Myocyte (in vitro differentiated cells): ENCODE measurements around the gene TNRC6A. TPM values are rescaled to one million over a fixed set of nuclear protein-coding genes. Genes with fewer than 3 reads are reported as not detected.
A peak's percentile ranks its signal among the peaks of the same experiment; 100 is the strongest.
"Not testable (repeated sequence)": the region's sequence is repeated elsewhere in the genome, so short reads cannot be mapped to it uniquely, and the experiment has no call there.

Source experiments
- DNase-seq: peaks from one replicate; pipeline ENCODE4 v3.0.0-alpha.2; 2012; ENCODE audit warnings: low read depth
- total RNA-seq: library from RNA; depleted of rRNA; stranded (reverse); fragments of >200 nt; gene quantifications from 2 replicates; pipeline ENCODE4 v1.2.3, GENCODE V29; 2014

Gene TNRC6A
- total RNA-seq, 1 donor from 2014 or later, result 15.0 TPM

- no peak for DNase-seq
Measured at GRCh38 chr16:24723663-24724062, 5.8 kb upstream of the TNRC6A start.

- DNase-seq, result no peak
Measured at GRCh38 chr16:24728011-24728410, 1.4 kb upstream of the TNRC6A start.

DNA sequence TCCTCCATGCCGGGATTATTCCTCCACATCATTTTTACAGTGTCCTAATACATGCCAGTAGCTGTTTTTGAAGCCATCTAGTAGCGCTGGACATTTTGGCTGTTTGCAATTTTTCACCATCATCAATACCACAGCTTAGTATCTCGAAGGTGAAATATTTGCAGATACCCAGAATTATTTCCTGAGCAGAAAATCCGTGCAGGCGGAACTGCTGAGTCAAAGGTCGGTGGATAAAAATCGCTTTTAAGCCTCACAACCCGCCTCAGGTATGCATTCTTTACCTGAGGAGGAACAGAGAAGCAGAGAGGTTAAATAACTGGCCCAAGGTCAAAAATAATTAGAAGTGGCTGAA, 584 bp upstream of the TNRC6A start:
- DNase-seq, result no peak

DNA sequence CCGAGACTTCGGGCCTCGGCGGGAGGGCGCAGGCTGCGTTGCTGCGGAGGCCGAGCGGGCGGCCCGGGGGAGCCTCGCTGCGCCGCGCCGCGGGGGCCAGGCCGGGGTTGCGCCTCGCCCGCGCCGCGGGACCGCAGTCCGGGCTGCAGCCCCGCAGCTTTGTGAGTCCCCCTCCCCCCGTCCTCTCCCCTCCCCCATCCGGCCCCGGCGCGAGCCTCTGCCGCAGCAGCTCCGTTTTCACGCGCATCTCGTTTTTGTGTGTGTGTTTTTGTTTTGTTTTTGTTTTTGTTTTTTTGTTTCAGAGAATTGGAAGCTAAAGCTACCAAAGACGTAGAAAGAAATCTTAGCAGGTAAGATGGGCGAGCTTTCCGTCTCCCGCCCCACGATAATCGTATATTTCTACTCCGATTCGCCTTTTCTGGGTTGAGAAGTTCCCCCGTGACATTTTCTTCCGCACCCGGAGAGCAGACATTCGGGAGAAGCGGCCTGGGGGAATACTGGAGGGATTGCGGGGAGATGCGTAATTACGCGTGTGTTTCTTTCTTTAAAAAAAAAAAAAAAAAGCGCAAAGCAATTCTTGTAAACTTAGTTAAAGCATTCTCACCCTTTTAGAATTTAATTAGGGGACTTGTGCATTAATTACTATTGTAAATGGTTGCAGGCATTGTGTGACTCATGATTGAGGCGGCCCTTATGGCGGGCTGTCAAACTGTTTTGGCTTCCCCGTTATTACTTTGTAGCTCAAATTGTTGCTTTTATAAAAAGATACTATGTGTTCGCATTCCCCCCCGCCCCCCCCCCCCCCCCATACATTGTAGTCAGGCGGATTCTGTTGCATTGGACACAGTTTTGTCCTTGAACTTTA, 732 bp downstream of the TNRC6A start:
- DNase-seq, result peak; percentile 16

DNA sequence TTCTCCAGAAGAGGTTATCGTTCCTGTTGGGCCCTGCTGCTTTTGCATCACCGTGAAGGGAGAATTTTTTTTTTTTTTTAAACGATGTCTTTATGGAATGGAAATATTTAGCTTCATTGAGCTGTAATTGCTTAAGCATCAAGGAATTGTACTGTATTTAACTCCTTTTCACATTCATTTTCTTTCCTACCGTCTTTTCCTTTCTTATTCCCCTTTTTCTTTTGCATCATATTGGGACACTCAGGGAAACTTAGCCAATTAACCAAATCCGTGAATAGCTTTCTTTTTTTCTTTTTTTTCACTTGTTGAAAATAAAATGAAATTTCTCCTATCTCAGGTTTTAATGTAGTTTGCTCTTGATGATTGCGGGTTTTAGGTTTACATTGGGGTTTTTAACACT, 1.5 kb downstream of the TNRC6A start:
- no peak for DNase-seq

DNA sequence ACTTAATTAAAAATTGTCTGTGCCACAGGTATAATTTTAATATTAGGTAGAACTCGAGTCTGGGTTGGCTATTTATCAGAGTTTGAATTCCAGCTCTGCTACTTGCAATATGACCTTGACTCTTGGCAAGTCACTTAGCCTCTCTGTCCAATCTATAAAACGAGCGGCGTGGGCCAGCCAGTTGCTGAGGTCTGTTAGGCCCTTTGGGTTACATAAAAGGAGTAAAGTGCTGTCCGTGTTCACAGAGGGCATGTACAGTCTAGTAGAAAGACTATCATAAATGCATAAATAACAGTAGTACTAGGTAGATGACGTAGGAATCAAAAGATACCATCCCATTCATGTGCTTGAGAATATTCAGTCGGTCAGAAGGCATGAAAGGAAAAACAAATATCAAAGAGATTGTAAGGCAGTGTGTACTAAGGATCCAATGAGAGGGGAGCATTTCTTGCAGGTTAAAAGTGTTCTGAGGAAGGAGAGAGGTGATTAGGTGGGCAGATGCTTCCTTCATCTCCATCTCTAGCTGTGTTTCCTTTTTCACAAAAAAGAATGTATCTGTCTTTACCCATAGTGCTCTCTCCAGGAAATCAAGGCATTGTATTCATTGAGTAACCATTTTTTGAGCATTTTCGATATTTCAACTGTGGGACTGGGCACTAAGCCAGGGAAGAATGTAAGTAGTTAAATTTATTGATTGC, 2.4 kb downstream of the TNRC6A start:
- DNase-seq, result peak; percentile 21

DNA sequence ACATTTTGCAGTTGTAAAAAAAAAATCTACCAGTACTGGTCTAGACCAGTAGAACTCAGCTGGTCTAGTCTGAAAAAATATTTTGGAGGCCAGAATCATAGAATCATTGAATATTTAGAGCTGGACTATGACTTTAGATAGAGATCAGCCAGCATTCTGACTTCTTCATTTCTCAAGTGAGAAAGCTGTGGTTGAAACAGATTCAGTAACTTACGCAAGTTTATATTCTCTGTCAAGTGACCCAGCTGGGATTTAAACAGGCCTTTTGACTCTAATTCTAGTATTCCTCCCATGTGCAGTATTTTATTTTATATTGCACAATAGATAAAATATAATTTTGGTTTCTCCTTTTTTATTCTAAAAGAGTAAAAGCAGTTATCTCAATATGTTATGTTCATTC, 4.9 kb downstream of the TNRC6A start:
- DNase-seq, result no peak

- DNase-seq, result peak; percentile 41
Measured at GRCh38 chr16:24736758-24737157, 7.3 kb downstream of the TNRC6A start.

DNA sequence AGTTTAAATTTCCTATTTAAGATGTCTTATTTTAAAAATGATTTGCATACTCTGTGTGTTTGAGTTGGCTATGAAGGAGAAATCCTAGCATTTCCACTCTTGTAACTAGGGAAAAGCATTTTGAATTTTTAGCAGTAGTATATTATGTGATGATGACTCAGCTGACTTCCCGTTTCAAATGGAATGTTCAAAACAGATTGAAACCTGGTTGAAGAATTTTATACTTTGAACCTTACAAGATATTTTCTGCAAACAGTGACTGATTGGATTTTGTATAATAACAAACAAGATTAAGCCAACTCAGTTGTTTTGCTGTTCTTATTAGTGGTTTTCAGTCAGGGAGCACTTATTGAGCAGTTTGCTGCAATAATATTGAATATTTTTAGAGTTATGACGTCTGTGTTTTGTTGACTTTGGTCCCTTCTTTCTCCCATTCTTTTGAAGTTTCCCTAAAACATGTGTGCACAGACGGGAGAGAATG, 8.0 kb downstream of the TNRC6A start:
- peak; percentile 24 for DNase-seq

GRCh38 chr16:24737916-24738594, 8.6 kb downstream of the TNRC6A start:
- DNase-seq, result no peak

DNA sequence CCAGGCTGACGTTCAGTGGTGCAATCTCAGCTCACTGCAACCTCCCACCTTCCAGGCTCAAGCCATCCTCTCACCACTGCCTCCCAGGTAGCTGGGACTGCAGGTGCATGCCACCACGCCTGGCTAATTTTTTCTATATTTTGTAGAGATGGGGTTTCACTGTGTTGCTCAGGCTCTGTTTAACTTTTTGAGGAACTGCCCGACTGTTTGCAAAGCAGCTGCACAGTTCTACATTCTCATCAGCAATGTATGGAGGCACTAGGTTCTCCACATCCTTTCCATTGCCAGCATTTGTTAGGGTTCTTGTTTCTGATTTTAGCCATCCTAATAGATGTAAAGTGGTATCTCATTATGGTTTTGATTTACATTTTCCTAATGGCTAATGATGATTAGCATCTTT, 9.4 kb downstream of the TNRC6A start:
- no peak for DNase-seq

DNA sequence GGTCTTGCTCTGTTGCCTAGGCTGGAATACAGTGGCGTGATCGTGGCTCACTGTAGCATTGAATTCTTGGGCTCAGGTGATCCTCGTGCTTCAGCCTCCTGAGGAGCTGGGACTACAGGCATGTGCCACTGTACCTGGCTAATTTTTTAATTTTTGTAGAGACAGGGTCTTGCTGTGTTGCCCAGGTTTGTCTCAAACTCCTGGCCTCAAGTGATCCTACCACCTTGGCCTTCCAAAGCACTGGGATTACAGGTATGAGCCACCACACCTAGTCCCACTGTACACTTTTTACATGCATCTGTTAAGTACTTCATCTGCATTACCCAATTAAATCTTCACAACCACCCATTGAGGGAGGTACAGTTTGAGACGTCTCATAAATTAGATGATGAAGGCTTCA, 12.4 kb downstream of the TNRC6A start:
- DNase-seq, result no peak

- not testable (repeated sequence) for DNase-seq
Measured at GRCh38 chr16:24742610-24743009, 13.2 kb downstream of the TNRC6A start.

DNA sequence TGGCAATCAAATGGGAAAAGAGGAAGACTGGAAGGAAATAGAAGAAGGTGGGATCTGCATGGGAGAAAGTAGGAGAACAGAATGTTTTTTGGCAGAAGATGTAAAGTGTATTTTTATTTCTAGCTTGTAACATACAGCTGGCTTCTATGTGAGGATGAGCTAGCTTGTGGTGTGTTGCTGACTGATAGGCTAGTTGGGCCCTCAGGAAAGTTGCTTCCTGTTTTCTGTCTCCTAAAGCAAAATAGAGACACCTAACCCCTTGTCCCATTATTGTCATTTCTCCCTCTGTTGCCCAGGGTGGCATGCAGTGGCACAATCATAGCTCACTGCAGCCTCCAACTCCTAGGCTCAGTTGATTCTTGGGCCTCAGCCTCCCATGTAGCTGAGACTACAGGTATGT, 15.9 kb downstream of the TNRC6A start:
- DNase-seq, result no peak

- no peak for DNase-seq
Measured at GRCh38 chr16:24745791-24746190, 16.3 kb downstream of the TNRC6A start.

DNA sequence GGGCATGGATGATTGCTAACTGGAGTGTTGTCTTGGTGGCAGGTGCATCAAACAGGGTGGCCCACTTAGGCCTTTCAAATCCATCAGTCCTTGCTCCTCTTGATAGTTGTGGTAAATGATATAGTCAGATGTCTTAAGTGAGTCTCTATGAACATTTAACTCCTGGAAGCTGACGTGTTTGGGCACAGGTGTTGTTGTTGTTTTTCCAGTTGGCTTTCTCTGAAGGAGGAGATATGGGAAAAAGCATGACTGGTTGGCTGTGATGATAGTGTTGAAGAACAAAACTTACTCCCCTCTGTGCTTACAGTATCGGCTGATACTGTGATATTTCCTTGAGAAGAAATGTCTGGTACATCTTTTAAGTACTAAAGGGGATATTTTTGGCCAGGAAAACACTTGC, 18.0 kb downstream of the TNRC6A start:
- DNase-seq, result peak; percentile 30

- peak; percentile 88 for DNase-seq
Measured at GRCh38 chr16:24748242-24748641, 18.8 kb downstream of the TNRC6A start.

- no peak for DNase-seq
Measured at GRCh38 chr16:24749310-24749709, 19.9 kb downstream of the TNRC6A start.

DNA sequence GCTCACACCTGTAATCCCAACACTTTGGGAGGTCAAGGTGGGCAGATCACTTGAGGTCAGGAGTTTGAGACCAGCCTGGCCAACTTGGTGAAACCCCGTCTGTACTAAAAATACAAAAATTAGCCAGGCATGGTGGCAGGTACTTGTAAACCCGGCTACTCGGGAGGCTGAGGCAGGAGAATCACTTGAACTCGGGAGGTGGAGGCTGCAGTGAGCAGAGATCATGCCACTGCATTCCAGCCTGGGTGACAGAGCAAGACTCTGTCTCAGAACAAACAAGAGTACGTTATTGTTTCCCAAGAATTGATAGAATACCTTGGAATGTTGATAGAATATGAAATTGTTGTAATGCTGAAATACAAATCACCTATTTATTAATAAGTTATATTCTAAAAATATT, 20.4 kb downstream of the TNRC6A start:
- DNase-seq, result not testable (repeated sequence)

GRCh38 chr16:24753000-24753399, 23.5 kb downstream of the TNRC6A start:
- no peak for DNase-seq

GRCh38 chr16:24753437-24753836, 24.0 kb downstream of the TNRC6A start:
- DNase-seq, result no peak

DNA sequence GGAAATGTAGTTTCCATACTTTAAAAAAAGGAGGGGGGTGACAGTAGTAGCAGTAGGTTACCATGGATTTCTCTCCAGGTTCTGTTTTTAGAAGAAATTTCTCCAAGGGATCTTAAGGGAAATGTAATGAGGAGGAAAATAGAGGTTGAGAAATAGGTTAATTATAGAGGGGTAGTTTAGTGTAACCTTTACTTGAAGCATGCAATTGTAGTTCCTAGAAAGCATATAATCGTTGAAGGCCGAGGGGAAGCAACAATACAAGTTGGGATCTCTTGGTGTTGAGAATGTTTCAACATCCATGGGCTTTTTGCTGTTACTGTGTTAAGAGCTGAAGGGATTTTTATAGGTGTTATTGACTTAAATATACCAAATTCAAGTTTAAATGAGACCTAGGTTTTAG, 25.1 kb downstream of the TNRC6A start:
- DNase-seq, result no peak
